Heart left ventricle (tissue), 16 donors: ENCODE data around the gene LTK. TPM values are rescaled to one million over a fixed set of nuclear protein-coding genes. Genes with fewer than 3 reads are reported as not detected.

Experiments used
- ATAC-seq, 4 donors: fragments of 200-7000 bp; cut with Tn5 transposase; one replicate each; pipeline ENCODE4 v1.9.1; 2020 to 2022; ENCODE audit warnings: moderate library complexity in 4 of 4, mild to moderate bottlenecking in 3 of 4, moderate number of reproducible peaks in 1 of 4
- DNase-seq, 5 donors: peaks; one replicate each; pipeline ENCODE4 v3.0.0-alpha.2; 2020
- H3K27ac ChIP-seq, 12 donors: fragments of 200-600 bp; sonication (generic) in 4 of 12; one replicate each; pipeline versions ENCODE4 v1.5.0 to v1.8.0; 2016 to 2022; ENCODE audit warnings: mild to moderate bottlenecking in 2 of 12
- H3K27me3 ChIP-seq, 9 donors: fragments of 200-600 bp; sonication (generic) in 2 of 9; one replicate each; pipeline versions ENCODE4 v1.5.1 to v1.8.0; 2016 to 2022; ENCODE audit warnings: mild to moderate bottlenecking in 3 of 9
- H3K36me3 ChIP-seq, 9 donors: fragments of 200-600 bp; sonication (generic) in 2 of 9; one replicate each; pipeline versions ENCODE4 v1.5.0 to v1.8.0; 2018 to 2022; ENCODE audit warnings: mild to moderate bottlenecking in 2 of 9
- H3K4me1 ChIP-seq, 12 donors: fragments of 200-600 bp; sonication (generic) in 4 of 12; one replicate each; pipeline versions ENCODE4 v1.5.0 to v1.8.0; 2016 to 2022; ENCODE audit warnings: mild to moderate bottlenecking in 3 of 12
- H3K4me3 ChIP-seq, 12 donors: fragments of 200-600 bp; sonication (generic) in 4 of 12; one replicate each; pipeline versions ENCODE4 v1.5.0 to v1.8.0; 2017 to 2022; ENCODE audit warnings: mild to moderate bottlenecking in 9 of 12, moderate library complexity in 4 of 12
- H3K9me3 ChIP-seq, 12 donors: fragments of 200-600 bp; sonication (generic) in 4 of 12; one replicate each; pipeline versions ENCODE4 v1.5.0 to v1.8.0; 2016 to 2022; ENCODE audit warnings: mild to moderate bottlenecking in 1 of 12
- CTCF ChIP-seq, 12 donors: fragments of 200-600 bp; sonication (generic) in 4 of 12; IDR thresholded peaks; one replicate each; pipeline versions ENCODE4 v1.5.0 to v1.8.0; 2018 to 2022; ENCODE audit warnings: antibody characterized with exemption in 12 of 12, mild to moderate bottlenecking in 5 of 12
- POLR2A ChIP-seq, 2 donors: fragments of 450-650 bp; IDR thresholded peaks; one replicate each; pipeline ENCODE4 v1.6.1; 2017; ENCODE audit warnings: antibody characterized with exemption in 2 of 2, mild to moderate bottlenecking in 2 of 2, moderate library complexity in 2 of 2
- WGBS, 4 donors: extraction: QIAGEN DNeasy Blood & Tissue Kit in 2 of 4; methylation state at CpG; one replicate each; pipeline versions ENCODE4 v1.1.5 to v1.1.7; 2013 to 2018; 5-methylcytosine and 5-hydroxymethylcytosine counted together
- intact Hi-C, 10 donors: fragments of 100-400 bp; cut with DNase I; formaldehyde crosslinking; loops; one replicate each; pipeline versions ENCODE4 v1.11.1 to v1.14.2; 2022
- polyA plus RNA-seq, 2 donors: library from polyadenylated mRNA; stranded (reverse); fragments of 200-250 nt; gene quantifications; one replicate each; pipeline ENCODE4 v1.2.3, GENCODE V29; 2013
- total RNA-seq, 9 donors: library from RNA; depleted of rRNA in 2 of 9; stranded (reverse); fragments of >200 nt in 2 of 9; fragmentation: NEBNext Ultra II Directional in 3 of 9; extraction: Animal tissue kit (Norgen Biotek cat#: 25700) in 3 of 9; gene quantifications; one replicate each; pipeline versions ENCODE4 v1.1.0 to v1.2.4, GENCODE V29; 2016 to 2023
- donor health status: ischemic (EF 13 %, LVEDD 7.1; RV severe dilation, severe dysfunction).
- donor health status: healthy with polysubstance abuse.
- donor health status: DM: no; HTN: yes; CAD: no.
- donor health status: DM: no; HTN: no; CAD: no.
- donor health status: ischemic (EF 25% LVEDD 6.9; RV normal size, moderate dysfunction).
- donor health status: ischemic (EF 25% LVEDD 5.7; RV mildly dilated, moderate dysfunction).
- donor health status: healthy.
- donor health status: DM: yes; HTN: yes; CAD: no.
- donor health status: ischemic (EF 35%, LVEDD 5.7; RV mildly dilated, moderate dysfunction).
- donor health status: nonischemic (EF 11% LVEDD 7.7; RV severe dilation, severe dysfunction).
- donor health status: DM: yes; HTN: yes; CAD: no.
- donor health status: PGD.
- donor health status: ischemic (EF 29% LVEDD 5.4; RV normal size, mild dysfunction).
- donor health status: nonischemic (EF 23%, LVEDD 6.1; RV moderate dilation, normal function).

The LTK gene
- total and polyA plus RNA-seq, 11 donors = 0.14 to 1.6 (median 0.36) TPM

GRCh38 chr15:41536866-41537265 lies 23.2 kb upstream of the LTK start:
- Histone ChIP-seq H3K36me3 (peaks cover 0 to 52% (median 48%) of the 10 kb centered on the region in 9 donors), H3K27me3 (no peaks in the 10 kb centered on the region), H3K4me1 (no peaks in the 10 kb centered on the region), H3K9me3 (no peaks in the 10 kb centered on the region), H3K27ac (no peak overlapping the region), H3K4me3 (no peak overlapping the region)
- 90 to 93% (median 92%) methylated on average over 11 of the region's 11 CpGs for WGBS, 4 donors
- DNase-seq (no peak), ATAC-seq (no peak)
- intact Hi-C loops = no loop called here
- no peak for TF ChIP-seq CTCF (IDR thresholded peaks at IDR 0.05)
- TF ChIP-seq POLR2A (IDR thresholded peaks at IDR 0.05) = no peak

- Histone ChIP-seq H3K27me3 (no peaks in the 10 kb centered on the region), H3K36me3 (peaks cover 0 to 66% (median 58%) of the 10 kb centered on the region in 9 donors), H3K27ac (no peak overlapping the region), H3K4me3 (no peak overlapping the region), H3K9me3 (no peaks in the 10 kb centered on the region), H3K4me1 (peaks cover 0 to 3% (median 0%) of the 10 kb centered on the region in 12 donors)
- TF ChIP-seq CTCF (IDR thresholded peaks at IDR 0.05) (no peak), POLR2A (IDR thresholded peaks at IDR 0.05) (no peak)
- ATAC-seq (no peak), DNase-seq (no peak)
- whole genome bisulfite sequencing, 4 donors = 75 to 100% (median 96%) methylated on average over 1 of the region's 1 CpG
- intact Hi-C loops = no loop called here
These were observed 21.9 kb upstream of the LTK start for GRCh38 chr15:41535544-41535943.

GRCh38 chr15:41530363-41530956 lies 16.8 kb upstream of the LTK start:
- Histone ChIP-seq H3K4me3 (no peak overlapping the region), H3K4me1 (peaks cover 0 to 3% (median 0%) of the 10 kb centered on the region in 12 donors), H3K36me3 (peaks cover 0 to 100% (median 91%) of the 10 kb centered on the region in 9 donors), H3K27ac (no peak overlapping the region), H3K9me3 (no peaks in the 10 kb centered on the region), H3K27me3 (no peaks in the 10 kb centered on the region)
- intact Hi-C loops = no loop called here
- DNase-seq = no peak
- ATAC-seq = no peak
- 70 to 77% (median 74%) methylated on average over 6 of the region's 6 CpGs for WGBS, 4 donors
- TF ChIP-seq CTCF (IDR thresholded peaks at IDR 0.05) (no peak), POLR2A (IDR thresholded peaks at IDR 0.05) (no peak)

GRCh38 chr15:41523097-41523496 lies 9.5 kb upstream of the LTK start:
- H3K36me3 ChIP-seq = peaks cover 0 to 68% (median 56%) of the 10 kb centered on the region in 9 donors
- H3K4me1 ChIP-seq = no peaks in the 10 kb centered on the region
- no peak overlapping the region for H3K27ac ChIP-seq
- no peaks in the 10 kb centered on the region for H3K27me3 ChIP-seq
- intact Hi-C loops = no loop called here
- ATAC-seq = peak in 1 of 4 donors; percentile 23
- TF ChIP-seq CTCF (IDR thresholded peaks at IDR 0.05) (no peak), POLR2A (IDR thresholded peaks at IDR 0.05) (no peak)
- DNase-seq = no peak
- H3K9me3 ChIP-seq = no peaks in the 10 kb centered on the region
- no peak overlapping the region for H3K4me3 ChIP-seq
- 91 to 95% (median 92%) methylated on average over 4 to 5 of the region's 5 CpGs for WGBS, 4 donors
